GM12892 (cell line): Measurements from ENCODE around the gene TMEM107.

Experiments
- DNase-seq: peaks from one replicate; pipeline ENCODE4 v3.0.0; 2011; ENCODE audit not compliant: insufficient read length
- FAIRE-seq: peaks from 2 replicates; lab custom pipeline; 2011; peaks lifted over from hg19 to GRCh38; lab: Jason Lieb, UNC
- POLR2A ChIP-seq: IDR thresholded peaks from 2 replicates; pipeline ENCODE4 v1.6.1; 2011; ENCODE audit warnings: low read depth, low read length, control low read depth
- POLR2AphosphoS5 ChIP-seq: IDR thresholded peaks from 2 replicates; pipeline ENCODE4 v1.6.1; 2011; ENCODE audit warnings: low read depth, low read length, control low read depth
- TAF1 ChIP-seq: IDR thresholded peaks from 2 replicates; pipeline ENCODE4 v1.6.1; 2011; ENCODE audit warnings: low read depth, mild to moderate bottlenecking, control low read depth, low read length, borderline replicate concordance

TMEM107 gene

DNA sequence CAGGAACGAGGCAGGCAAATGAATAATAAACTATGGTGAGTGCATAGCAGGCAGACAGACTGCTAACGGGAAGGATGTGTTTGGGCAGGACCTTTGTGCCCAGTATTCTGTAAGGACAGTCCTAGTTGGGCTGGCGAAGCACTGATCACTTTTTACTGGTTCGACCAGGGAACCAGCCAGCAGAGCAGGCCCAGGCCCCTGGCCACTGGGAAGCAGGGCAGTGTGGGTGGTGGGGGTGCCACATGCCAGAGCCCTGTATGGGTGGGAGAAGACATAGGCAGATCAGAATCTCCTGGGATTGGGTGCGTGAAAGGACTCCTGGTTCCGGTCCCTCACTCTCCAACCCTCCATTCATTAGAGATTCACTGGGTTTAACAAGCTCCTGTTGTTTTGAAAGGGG lies 9.4 kb downstream of the TMEM107 start:
- TF ChIP-seq TAF1: no peak
- no peak for TF ChIP-seq POLR2A
- no peak for TF ChIP-seq POLR2AphosphoS5
- no peak for FAIRE-seq
- no peak for DNase-seq

DNA sequence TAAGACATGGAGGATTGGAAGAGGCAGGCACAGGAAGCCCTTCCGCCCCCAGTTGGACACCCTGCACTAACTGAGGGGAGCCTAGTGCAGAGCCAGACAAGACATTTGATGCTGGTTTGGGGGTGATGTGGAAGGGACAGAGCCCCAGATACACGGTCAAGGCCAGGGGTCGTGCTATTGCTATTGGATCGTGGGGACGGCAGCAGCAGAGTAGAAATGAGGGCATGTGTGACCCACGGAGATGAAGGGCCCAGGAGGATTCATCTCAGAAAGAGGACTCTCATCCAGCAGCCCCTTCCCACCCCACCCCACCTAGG lies 11.4 kb downstream of the TMEM107 start:
- no peak for TF ChIP-seq TAF1
- TF ChIP-seq POLR2AphosphoS5: no peak
- no peak for TF ChIP-seq POLR2A
- DNase-seq (no peak), FAIRE-seq (no peak)

DNA sequence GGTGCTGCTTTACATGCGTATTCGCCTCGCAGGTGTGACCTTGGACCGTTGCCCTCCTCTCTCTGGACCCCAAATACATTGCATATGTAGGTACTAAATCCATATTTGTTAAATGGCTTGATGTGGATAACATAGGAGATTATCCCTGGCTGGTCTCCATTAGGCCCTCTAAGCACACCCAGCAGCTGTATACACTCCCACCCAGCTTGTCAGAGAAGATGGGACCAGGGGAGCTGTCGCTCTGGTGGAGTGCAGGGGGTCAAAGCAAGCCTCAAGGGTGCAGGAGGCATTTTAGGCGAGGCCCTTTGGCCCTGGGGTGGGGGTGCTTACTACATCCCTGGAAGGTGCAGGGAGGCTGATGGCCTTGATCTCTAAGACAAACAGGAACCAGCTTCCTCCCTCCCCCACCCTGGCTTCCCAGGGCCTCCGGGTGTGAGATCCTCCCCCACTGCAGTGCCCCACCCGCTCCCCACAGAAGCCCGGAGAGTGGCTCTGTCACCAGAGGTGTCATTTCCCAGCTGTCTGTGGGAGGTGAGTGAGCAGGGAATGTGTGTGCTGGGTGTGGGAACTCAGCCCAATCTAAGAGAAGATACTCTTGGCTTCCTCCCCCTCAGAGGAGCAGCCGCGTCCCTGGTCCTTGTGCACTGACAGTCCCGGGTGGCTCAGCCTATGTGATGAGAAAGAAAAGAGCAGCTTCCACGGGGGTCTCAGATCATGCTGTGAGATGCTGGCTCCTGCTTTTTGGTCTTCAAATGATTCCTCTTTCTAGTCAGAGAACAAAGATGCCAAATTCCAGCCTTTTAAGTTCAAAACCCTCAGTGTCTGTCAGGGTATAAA lies 12.0 kb downstream of the TMEM107 start:
- no peak for DNase-seq
- peak; percentile 68 for FAIRE-seq
- TF ChIP-seq POLR2AphosphoS5: no peak
- TF ChIP-seq TAF1: no peak
- TF ChIP-seq POLR2A: no peak

DNA sequence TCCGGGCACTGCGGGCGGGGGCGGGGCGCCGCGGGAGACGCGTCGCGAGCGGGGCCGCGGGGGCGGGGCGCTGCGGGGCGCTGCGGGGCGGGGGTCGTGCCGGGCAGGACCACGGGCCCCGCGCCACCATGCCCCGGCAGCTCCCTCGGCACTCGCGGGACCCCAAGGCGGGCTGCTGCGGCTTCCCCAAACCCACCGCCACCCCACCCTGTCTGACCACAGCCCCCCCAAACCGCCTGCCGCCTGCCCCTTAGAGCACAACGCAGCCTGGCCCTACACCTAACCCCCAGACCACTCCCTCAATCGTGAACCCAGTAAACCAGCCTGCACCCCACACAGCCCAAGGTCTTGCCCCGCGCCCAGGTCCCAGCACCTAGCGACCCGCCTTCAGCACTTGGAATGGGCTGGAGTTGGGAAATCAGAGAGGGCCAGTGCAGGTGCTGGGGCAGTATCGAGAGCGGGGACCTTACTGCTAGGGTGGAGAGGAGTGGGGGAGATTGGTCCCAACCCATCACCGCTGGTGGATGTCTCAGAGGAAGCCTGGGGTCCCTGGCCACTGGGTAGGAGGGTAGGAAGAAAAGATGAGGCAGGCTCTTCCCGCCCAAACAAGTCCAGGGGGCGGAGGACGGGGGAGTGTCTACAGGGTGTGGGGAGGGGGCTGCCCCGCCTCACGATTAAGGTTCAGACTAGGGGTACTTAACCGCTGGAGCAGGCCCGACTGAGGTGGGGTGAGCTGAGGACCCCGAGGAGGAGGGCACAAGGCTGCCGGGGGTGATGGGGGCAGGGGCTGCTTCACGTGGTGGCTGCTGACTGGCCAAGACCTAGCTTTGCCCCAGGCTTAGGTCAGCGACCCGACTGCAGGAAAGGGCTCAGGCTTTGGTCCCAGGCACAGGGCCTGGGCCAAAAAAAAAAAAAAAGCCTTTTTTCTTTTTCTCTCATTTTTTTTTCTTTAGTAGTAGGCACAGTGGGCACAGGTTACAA lies 12.9 kb downstream of the TMEM107 start:
- FAIRE-seq (no peak), DNase-seq (no peak)
- TF ChIP-seq POLR2AphosphoS5 (0 out of 2 replicates have a peak, but pooled peaks have one; percentile 5), TAF1 (no peak)

GRCh38 chr17:8162233-8162996 lies 13.8 kb downstream of the TMEM107 start, which contains the start of gene VAMP2:
TSS of gene VAMP2 (minus strand) at chr17:8162948. CDS start at chr17:8162879, 69 bp downstream.
- FAIRE-seq (peak; percentile 90), DNase-seq (peak; percentile 83)
- TF ChIP-seq POLR2AphosphoS5: 0 out of 2 replicates have a peak, but pooled peaks have one; percentile 54
- peak; percentile 84; the same call in 1 of the 2 replicates for TF ChIP-seq POLR2A
- peak; percentile 50; the same call in 1 of the 2 replicates for TF ChIP-seq TAF1

- no peak; the same call in 1 of the 2 replicates for TF ChIP-seq POLR2A
- no peak for TF ChIP-seq TAF1
- TF ChIP-seq POLR2AphosphoS5: no peak
- DNase-seq: no peak
Observed at GRCh38 chr17:8161289-8162232, 14.6 kb downstream of the TMEM107 start.

GRCh38 chr17:8160741-8161221 lies 15.4 kb downstream of the TMEM107 start:
- no peak for DNase-seq
- no peak for TF ChIP-seq POLR2AphosphoS5
- TF ChIP-seq TAF1: no peak
- no peak for TF ChIP-seq POLR2A
- no peak for FAIRE-seq

More at GRCh38 chr17:8161289-8162232, 14.6 kb downstream of the TMEM107 start:
- peak; percentile 51 for FAIRE-seq

GRCh38 chr17:8160224-8160577 lies 16.0 kb downstream of the TMEM107 start:
- TF ChIP-seq TAF1 (no peak), POLR2A (no peak), POLR2AphosphoS5 (no peak)
- DNase-seq: no peak
- FAIRE-seq: no peak

- TF ChIP-seq POLR2AphosphoS5 (no peak), TAF1 (no peak), POLR2A (no peak)
- no peak for FAIRE-seq
- no peak for DNase-seq
Observed at GRCh38 chr17:8159459-8160223, 16.5 kb downstream of the TMEM107 start.
